ENCODE measurements around the gene SCART1. TPM values are rescaled to one million over a fixed set of nuclear protein-coding genes. Genes with fewer than 3 reads are reported as not detected.

Gene SCART1
- total and polyA plus RNA-seq, 8 donors, result 1.2 to 3.3 (median 2.4) TPM

- intact Hi-C loops (cut with DNase I), result no loop called here
- no peak for TF ChIP-seq CTCF (IDR thresholded peaks at IDR 0.05)
Measured at GRCh38 chr10:133473270-133473669, 19.5 kb downstream of the SCART1 start.

GRCh38 chr10:133474027-133474426 is 20.3 kb downstream of the SCART1 start:
- TF ChIP-seq CTCF (IDR thresholded peaks at IDR 0.05), result no peak
- H3K27ac ChIP-seq, result no peak overlapping the region
- no peaks in the 10 kb centered on the region for H3K36me3 ChIP-seq
- no peaks in the 10 kb centered on the region for H3K4me1 ChIP-seq
- no peaks in the 10 kb centered on the region for H3K27me3 ChIP-seq
- ATAC-seq (no peak), DNase-seq (peak in 1 of 4 donors; percentile 28)
- no peaks in the 10 kb centered on the region for H3K9me3 ChIP-seq
- intact Hi-C loops (cut with DNase I), result no loop called here
- H3K4me3 ChIP-seq, result no peak overlapping the region

More at GRCh38 chr10:133473270-133473669, 19.5 kb downstream of the SCART1 start:
- no peaks in the 10 kb centered on the region for H3K4me1 ChIP-seq
- H3K27ac ChIP-seq, result no peak overlapping the region
- no peak for ATAC-seq
- H3K36me3 ChIP-seq, result no peaks in the 10 kb centered on the region
- peak in 1 of 4 donors; percentile 20 for DNase-seq
- no peaks in the 10 kb centered on the region for H3K9me3 ChIP-seq
- no peaks in the 10 kb centered on the region for H3K27me3 ChIP-seq
- no peak overlapping the region for H3K4me3 ChIP-seq

- no peaks in the 10 kb centered on the region for H3K4me1 ChIP-seq
- no peaks in the 10 kb centered on the region for H3K9me3 ChIP-seq
- ATAC-seq, result no peak
- no peak overlapping the region for H3K4me3 ChIP-seq
- no peaks in the 10 kb centered on the region for H3K36me3 ChIP-seq
- DNase-seq, result no peak
- intact Hi-C loops (cut with DNase I), result no loop called here
- no peak overlapping the region for H3K27ac ChIP-seq
- no peaks in the 10 kb centered on the region for H3K27me3 ChIP-seq
- TF ChIP-seq CTCF (IDR thresholded peaks at IDR 0.05), result no peak
Measured at GRCh38 chr10:133474665-133475424, 21.1 kb downstream of the SCART1 start.

GRCh38 chr10:133475425-133475734 is 21.6 kb downstream of the SCART1 start:
- intact Hi-C loops (cut with DNase I), result no loop called here
- TF ChIP-seq CTCF (IDR thresholded peaks at IDR 0.05), result no peak
- Histone ChIP-seq H3K9me3 (no peaks in the 10 kb centered on the region), H3K4me3 (no peak overlapping the region), H3K27ac (no peak overlapping the region), H3K36me3 (no peaks in the 10 kb centered on the region), H3K27me3 (no peaks in the 10 kb centered on the region), H3K4me1 (no peaks in the 10 kb centered on the region)
- peak in 1 of 4 donors; percentile 18 for DNase-seq
- ATAC-seq, result no peak

- no peak for TF ChIP-seq CTCF (IDR thresholded peaks at IDR 0.05)
- Histone ChIP-seq H3K27ac (no peak overlapping the region), H3K4me3 (no peak overlapping the region), H3K9me3 (no peaks in the 10 kb centered on the region), H3K36me3 (no peaks in the 10 kb centered on the region), H3K27me3 (no peaks in the 10 kb centered on the region), H3K4me1 (no peaks in the 10 kb centered on the region)
- DNase-seq (peak in 1 of 4 donors; percentile 41), ATAC-seq (no peak)
- intact Hi-C loops (cut with DNase I), result no loop called here
Measured at GRCh38 chr10:133475821-133476640, 22.3 kb downstream of the SCART1 start.

All from left lung (tissue), 10 donors.